Spinal cord (tissue), 10 donors: ENCODE data around the gene CLEC16A. TPM values are rescaled to one million over a fixed set of nuclear protein-coding genes. Genes with fewer than 3 reads are reported as not detected.

Source experiments
- DNase-seq, 6 donors: peaks; one replicate each; pipeline versions ENCODE4 v3.0.0 to v3.0.0-alpha.2; 2013 to 2015; ENCODE audit warnings: low spot score in 6 of 6, low read depth in 4 of 6
- H3K27ac ChIP-seq: one replicate; pipeline ENCODE4 v1.5.1; 2013; ENCODE audit warnings: low read depth, low read length, control low read depth
- H3K27me3 ChIP-seq: one replicate; pipeline ENCODE4 v1.6.1; 2013; ENCODE audit warnings: low read length; ENCODE audit not compliant: control insufficient read depth, insufficient read depth
- H3K36me3 ChIP-seq: one replicate; pipeline ENCODE4 v1.6.1; 2013; ENCODE audit warnings: low read length; ENCODE audit not compliant: control insufficient read depth, insufficient read depth
- H3K4me1 ChIP-seq: one replicate; pipeline ENCODE4 v1.6.1; 2013; ENCODE audit warnings: low read length; ENCODE audit not compliant: control insufficient read depth, insufficient read depth
- H3K4me3 ChIP-seq: one replicate; pipeline ENCODE4 v1.5.1; 2013; ENCODE audit warnings: low read depth, low read length, control low read depth
- H3K9me3 ChIP-seq: one replicate; pipeline ENCODE4 v1.6.1; 2013; ENCODE audit warnings: low read length; ENCODE audit not compliant: control insufficient read depth, insufficient read depth
- WGBS: methylation state at CpG from one replicate; pipeline ENCODE4 v1.1.5; 2013; ENCODE audit warnings: missing lambda C conversion rate; ENCODE audit not compliant: insufficient coverage; 5-methylcytosine and 5-hydroxymethylcytosine counted together
- polyA plus RNA-seq, 2 donors: library from polyadenylated mRNA; unstranded; fragments of 120-200 nt; gene quantifications; one replicate each; pipeline ENCODE4 v1.2.1, GENCODE V29; 2013; ENCODE audit not compliant: insufficient read length in 2 of 2
- total RNA-seq, 2 donors: library from RNA; depleted of rRNA in 1 of 2; stranded (reverse); fragments of 120-200 nt in 1 of 2; fragments of >200 nt in 1 of 2; gene quantifications; one replicate each; pipeline versions ENCODE4 v1.2.3 to v1.2.4, GENCODE V29; 2013 to 2014
- donor health status: healthy.

Gene CLEC16A
- total and polyA plus RNA-seq, 4 donors = 19.5 to 38.4 (median 25.1) TPM

DNA sequence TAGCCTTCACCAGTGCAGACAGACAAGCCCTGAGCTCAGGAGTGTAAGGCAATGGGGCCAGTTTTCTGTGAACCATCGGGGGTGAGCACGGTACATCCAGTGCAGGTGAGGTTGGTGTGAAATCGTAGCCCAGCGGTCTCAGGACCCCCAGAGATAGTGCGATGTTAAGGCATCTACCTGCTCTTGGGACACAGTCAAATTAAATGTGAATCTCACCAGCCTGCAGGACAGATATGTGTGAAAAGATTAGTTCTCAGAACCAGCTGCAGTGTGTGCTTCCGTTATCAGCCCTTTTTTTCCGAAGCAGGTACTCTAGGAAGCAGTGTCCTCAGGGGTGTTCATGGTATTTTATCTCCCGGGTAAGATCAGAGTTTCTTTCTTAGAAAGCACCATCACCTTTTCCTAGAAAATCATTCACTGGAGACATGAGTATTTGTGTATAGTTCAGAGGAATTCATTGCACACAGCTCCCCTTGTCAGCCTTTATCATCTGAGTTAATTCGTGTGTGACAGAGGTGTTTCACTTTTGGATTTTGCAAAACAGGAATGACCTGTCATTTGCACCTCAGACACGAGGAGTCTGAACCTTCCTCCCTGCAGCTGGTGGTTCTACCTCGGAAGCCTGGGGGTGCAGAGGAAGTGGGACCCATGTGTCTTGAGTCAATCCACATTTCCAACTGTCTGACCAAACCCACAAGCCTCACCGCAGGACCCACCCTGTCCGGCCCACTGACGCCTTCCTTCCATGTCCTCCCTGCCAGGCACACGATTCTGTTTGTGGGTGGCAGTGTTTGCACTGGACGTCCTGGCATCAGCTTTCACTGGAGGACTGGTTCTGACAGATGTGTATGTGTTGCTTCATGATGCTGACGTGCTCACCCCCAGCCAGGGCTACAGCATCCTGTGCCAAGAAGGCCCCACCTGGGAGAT is 107.8 kb downstream of the CLEC16A start:
- DNase-seq = no peak
- WGBS = 89% methylated on average over 8 of the region's 17 CpGs
- Histone ChIP-seq H3K4me3 (no peak overlapping the region), H3K36me3 (peaks cover 57% of the 10 kb centered on the region), H3K4me1 (peaks cover 2% of the 10 kb centered on the region), H3K9me3 (no peaks in the 10 kb centered on the region), H3K27me3 (no peaks in the 10 kb centered on the region), H3K27ac (no peak overlapping the region)

DNA sequence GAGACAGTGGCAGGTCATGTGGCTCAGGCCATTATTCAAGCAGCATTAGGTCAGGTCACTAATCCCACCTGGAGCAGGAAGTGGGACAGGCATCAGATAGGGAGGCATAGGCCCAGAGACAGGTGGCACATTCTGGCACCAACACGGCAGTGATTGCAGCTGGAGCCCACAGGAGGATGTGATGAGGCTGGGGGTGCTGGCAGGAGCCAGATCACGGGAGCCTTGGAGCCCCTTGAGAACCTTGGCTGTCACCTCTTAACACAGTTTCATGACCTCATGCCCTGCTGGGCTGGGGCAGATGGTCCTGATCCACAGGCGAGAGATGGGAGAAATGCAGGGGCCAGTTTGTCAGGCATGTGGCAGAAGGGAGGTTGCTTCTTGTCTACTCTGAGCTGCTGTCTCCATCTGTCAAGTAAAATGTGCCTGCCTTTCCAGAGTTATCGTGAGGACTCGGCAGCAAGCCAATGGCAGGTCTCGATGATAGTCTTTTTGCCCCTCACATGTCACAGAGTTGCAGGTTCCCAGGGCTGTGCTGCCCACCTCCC is 109.6 kb downstream of the CLEC16A start:
- H3K9me3 ChIP-seq = no peaks in the 10 kb centered on the region
- H3K4me3 ChIP-seq = no peak overlapping the region
- no peaks in the 10 kb centered on the region for H3K27me3 ChIP-seq
- H3K36me3 ChIP-seq = peaks cover 46% of the 10 kb centered on the region
- no peak overlapping the region for H3K27ac ChIP-seq
- DNase-seq = peak in 1 of 6 donors; percentile 31
- WGBS = 86% methylated on average over 5 of the region's 6 CpGs
- peaks cover 8% of the 10 kb centered on the region for H3K4me1 ChIP-seq

DNA sequence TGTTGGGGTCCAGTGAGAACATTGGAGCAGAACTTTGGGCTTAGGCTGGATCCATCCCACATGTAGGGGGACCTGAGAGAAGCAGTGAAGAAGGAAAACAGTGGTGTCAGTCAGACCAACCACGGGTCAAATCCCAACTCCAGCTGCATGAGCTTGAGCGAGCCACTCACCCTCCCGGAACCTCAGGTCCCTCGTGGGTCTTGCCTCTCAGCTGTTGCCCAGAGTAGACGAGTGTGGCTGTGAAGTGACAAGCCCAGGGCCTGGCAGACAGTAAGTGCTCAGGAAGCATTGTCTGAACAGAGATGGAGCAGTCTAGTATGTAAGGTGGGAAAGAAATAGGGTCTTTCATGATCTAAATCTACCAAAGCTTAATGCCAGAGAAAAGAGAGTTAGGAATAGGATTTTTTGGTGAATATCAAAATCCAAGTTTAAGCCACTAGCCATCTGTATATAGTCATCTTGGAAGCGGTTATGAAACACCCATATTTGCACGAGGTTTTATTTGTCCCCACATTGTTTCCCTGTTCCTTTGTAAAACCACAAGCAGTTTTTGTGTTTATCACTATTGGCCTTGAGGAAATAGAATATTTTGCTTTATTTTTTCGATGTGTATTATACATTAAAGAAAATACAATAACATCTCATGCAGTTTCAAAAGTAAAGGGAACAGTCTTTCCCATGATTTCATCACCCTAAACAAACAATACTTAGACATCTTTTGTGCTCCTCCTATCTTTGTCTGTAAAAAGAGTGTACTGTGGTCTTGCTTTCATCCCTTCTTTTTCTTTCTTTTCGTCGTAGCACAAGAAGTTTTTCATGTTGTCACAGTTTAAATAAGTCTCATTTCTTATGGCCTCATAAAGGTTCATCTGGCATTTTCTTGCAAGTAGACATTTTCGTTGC is 112.0 kb downstream of the CLEC16A start:
- Histone ChIP-seq H3K4me3 (no peak overlapping the region), H3K36me3 (peaks cover 40% of the 10 kb centered on the region), H3K9me3 (no peaks in the 10 kb centered on the region), H3K4me1 (peaks cover 8% of the 10 kb centered on the region), H3K27ac (peak overlapping the region; percentile 79), H3K27me3 (no peaks in the 10 kb centered on the region)
- no peak for DNase-seq
- WGBS = 44% methylated on average over 3 of the region's 11 CpGs

DNA sequence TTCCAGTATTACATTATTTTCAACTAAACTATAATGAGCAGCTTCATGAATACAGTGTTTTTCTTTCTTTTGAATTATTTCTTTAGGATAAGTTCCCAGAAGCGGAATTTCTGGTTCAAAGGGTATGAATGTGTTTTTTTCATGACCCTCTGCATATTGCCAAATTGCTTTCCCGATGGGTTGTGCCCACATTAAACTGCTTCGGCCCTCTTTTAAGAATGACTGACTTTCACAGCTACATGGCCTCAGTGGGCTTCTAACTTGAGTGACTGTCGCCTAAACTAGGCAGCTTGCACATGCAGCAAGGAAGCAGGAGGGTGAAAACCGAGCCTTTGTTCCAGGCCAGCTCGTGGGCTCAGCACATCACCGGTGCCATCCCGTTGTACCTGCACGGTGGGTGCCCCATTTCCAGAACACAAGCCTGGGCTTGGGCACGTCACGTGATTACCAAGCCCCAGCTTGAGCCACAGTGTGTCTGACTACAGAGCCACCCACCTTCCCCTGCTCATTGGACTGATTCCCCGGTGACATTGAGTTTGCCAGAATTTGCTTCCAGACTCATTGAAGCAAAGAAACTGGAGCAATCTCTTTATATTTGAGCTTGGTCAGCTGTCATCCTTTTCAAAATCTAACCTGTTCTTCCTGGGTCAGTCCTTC is 112.8 kb downstream of the CLEC16A start:
- Histone ChIP-seq H3K27ac (peak overlapping the region; percentile 79), H3K27me3 (no peaks in the 10 kb centered on the region)

DNA sequence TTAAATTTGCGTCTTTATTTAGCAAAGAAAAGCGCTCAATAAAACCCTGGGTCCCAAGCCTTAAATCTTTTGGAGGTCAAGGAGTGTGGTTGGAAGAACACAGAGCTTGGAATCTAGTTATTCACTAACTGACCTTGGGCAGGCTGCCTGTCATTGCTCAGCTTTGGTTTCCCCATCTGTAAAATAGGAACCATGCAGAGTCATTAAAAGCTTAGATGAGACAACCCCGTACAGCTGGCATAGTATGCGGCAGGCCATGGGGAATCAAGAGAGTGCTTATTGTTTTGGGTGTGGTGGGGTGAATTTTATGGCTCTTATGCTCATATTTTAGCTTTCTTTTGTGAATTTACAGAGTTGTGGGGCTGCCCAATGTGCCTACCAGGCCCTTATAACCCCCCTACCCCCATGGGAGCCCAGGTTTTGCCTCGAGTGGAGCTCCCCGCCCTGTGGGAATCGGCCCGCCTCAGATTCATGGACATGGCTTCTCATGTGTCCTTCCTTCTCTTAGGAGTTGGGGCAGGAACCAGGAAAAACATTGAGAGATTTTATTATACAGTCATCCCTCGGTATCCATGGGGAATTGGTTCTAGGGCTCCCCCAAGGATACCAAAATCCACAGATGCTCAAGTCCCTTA is 113.5 kb downstream of the CLEC16A start:
- DNase-seq = no peak

More for the DNA sequence above, 112.8 kb downstream of the CLEC16A start:
- 61% methylated on average over 11 of the region's 12 CpGs for whole genome bisulfite sequencing
- Histone ChIP-seq H3K4me1 (peaks cover 8% of the 10 kb centered on the region), H3K36me3 (peaks cover 40% of the 10 kb centered on the region), H3K4me3 (no peak overlapping the region), H3K9me3 (no peaks in the 10 kb centered on the region)
- peak in 1 of 6 donors; percentile 56 for DNase-seq

DNA sequence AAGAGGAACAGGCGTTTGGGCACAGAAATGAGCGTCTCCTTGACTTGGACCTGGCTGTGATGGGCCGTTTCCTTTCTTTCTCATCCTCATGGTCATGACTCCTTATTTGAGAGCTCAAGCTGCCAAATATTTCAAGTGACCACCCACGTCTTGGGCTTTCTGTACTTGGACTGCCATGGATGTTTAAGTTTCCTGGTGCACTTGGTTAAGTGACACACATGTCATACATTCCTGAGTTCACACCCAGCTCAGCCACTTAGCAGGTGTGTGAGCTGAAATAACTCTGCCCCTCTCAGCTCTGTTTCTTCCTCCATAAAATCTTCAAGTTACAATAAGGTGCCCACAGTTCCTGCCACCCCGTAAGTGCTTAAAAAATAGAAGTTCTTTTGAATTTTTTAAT is 114.5 kb downstream of the CLEC16A start:
- Histone ChIP-seq H3K36me3 (peaks cover 28% of the 10 kb centered on the region), H3K27me3 (no peaks in the 10 kb centered on the region), H3K27ac (no peak overlapping the region), H3K4me3 (no peak overlapping the region), H3K4me1 (peaks cover 8% of the 10 kb centered on the region), H3K9me3 (no peaks in the 10 kb centered on the region)
- 92% methylated on average over 4 of the region's 5 CpGs for WGBS
- no peak for DNase-seq

More for the DNA sequence above, 113.5 kb downstream of the CLEC16A start:
- H3K27me3 ChIP-seq = no peaks in the 10 kb centered on the region
- WGBS = no CpG with 5 or more reads among the region's 9 CpGs
- no peak overlapping the region for H3K4me3 ChIP-seq
- H3K36me3 ChIP-seq = peaks cover 34% of the 10 kb centered on the region
- H3K27ac ChIP-seq = no peak overlapping the region
- H3K4me1 ChIP-seq = peaks cover 8% of the 10 kb centered on the region
- H3K9me3 ChIP-seq = no peaks in the 10 kb centered on the region

DNA sequence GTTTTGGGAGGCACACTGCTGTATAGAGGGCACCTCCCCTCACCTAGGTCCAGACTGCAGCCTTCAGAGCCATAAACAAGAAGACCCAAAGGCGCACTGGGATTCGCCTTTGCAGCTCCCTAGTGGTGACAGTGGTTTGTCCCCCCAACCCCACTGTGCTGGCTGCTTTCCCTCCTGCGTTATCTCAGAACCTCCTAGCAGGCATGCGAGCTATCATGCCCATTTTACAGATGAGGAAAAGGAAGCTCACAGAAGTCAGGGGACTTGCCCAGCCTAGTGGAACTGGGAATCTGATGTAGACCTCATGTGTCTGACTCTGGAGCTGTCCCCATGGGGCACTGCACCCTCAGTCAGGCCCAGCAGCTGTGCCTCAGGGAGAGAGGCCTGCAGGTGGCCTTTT is 115.2 kb downstream of the CLEC16A start:
- no peaks in the 10 kb centered on the region for H3K27me3 ChIP-seq
- H3K27ac ChIP-seq = no peak overlapping the region
- H3K4me1 ChIP-seq = peaks cover 8% of the 10 kb centered on the region
- H3K9me3 ChIP-seq = no peaks in the 10 kb centered on the region
- WGBS = 100% methylated on average over 4 of the region's 4 CpGs
- peaks cover 26% of the 10 kb centered on the region for H3K36me3 ChIP-seq
- no peak overlapping the region for H3K4me3 ChIP-seq
- no peak for DNase-seq

DNA sequence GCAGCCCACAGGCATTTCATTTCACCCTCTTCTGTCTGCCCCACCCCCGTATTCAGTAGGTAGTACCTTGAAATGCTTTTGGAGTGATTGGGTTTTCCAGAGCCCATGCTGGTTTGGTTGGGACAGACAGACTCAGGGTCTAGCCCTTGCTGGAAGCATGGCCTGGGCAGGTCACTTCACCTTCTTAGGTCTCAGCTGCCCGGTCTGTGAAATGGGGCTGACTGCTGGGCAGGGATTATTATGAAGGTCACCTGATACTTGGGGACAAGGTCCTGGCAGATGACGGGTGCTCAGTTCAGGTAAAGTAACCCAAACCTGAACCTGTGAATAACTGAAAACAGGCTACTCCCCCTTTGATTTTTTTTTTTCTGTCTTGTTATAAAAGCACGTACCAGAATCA is 116.0 kb downstream of the CLEC16A start:
- H3K9me3 ChIP-seq = no peaks in the 10 kb centered on the region
- no peak overlapping the region for H3K4me3 ChIP-seq
- WGBS = 100% methylated on average over 2 of the region's 4 CpGs
- no peak for DNase-seq
- H3K27me3 ChIP-seq = no peaks in the 10 kb centered on the region
- no peak overlapping the region for H3K27ac ChIP-seq
- peaks cover 8% of the 10 kb centered on the region for H3K4me1 ChIP-seq
- peaks cover 25% of the 10 kb centered on the region for H3K36me3 ChIP-seq

DNA sequence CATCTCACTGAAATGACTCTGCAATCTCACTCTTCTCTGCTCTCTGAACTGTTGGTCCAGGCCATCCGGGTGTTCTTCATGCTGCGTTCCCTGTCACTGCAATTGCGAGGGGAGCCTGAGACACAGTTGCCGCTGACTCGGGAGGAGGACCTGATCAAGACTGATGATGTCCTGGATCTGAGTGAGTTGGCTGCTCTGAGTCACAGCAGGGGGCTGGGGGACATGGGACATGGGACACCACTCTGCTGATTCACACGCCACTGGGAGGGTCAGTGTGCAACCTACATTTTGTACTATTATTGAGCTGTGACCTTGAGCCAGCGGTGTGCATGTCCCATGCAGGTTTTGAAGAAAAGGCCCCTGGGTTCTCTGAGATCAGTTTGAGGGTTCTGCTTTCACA is 116.5 kb downstream of the CLEC16A start:
- peaks cover 26% of the 10 kb centered on the region for H3K36me3 ChIP-seq
- no peak overlapping the region for H3K4me3 ChIP-seq
- no peak for DNase-seq
- 93% methylated on average over 6 of the region's 7 CpGs for WGBS
- H3K4me1 ChIP-seq = peaks cover 8% of the 10 kb centered on the region
- no peaks in the 10 kb centered on the region for H3K27me3 ChIP-seq
- no peak overlapping the region for H3K27ac ChIP-seq
- H3K9me3 ChIP-seq = no peaks in the 10 kb centered on the region
